ENCODE results near the gene RAB4B.
"Not testable (repeated sequence)": the region's sequence is repeated elsewhere in the genome, so short reads cannot be mapped to it uniquely, and the experiment has no call there.

Gene RAB4B

DNA sequence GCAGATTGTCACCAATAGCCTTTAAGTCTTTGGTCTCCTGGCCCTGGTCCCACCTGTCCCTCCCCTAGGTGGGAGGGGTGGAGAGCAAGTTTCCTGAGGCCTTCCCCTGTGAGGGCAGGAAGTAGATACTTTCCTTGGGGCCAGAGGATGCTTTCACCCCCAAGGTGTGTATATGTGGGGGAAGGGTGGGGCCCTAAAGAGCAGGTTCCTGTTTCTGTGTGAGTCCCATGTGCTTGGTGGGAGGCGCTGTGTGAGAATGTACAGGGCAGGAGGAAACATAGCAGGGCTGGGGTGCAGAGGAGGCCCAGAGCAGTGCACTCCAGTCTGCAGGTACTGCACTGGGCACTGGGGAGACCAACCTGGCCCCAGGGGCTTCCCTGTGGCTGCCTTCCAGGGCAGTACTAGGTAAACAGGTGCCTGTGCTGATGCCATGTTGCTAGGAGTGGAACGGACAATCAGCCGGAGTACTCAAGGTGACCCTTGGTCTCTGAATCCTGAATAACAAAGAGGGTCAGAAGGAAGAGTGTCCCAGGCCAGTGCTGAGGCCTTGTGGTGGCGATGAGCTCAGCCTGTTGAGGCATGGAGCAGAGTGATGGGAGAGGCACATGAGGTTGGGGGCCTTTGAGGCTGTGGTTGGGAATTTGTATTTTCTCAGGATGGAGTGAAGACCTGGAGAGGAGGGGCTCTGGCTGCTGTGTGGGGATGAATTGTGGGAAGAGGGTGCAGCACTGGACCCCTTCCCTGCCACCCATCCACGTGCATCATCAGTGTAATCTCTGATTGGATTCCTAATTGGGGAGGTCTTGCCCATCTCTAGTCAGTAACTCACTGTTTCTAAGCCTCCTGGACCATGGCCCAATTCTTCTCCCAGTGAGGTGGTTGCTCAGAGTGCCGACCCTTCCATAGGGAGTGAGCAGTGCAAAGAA is 26.1 kb downstream of the RAB4B start:
- no peak for DNase-seq (ENCODE audit: low read depth, low spot score)

DNA sequence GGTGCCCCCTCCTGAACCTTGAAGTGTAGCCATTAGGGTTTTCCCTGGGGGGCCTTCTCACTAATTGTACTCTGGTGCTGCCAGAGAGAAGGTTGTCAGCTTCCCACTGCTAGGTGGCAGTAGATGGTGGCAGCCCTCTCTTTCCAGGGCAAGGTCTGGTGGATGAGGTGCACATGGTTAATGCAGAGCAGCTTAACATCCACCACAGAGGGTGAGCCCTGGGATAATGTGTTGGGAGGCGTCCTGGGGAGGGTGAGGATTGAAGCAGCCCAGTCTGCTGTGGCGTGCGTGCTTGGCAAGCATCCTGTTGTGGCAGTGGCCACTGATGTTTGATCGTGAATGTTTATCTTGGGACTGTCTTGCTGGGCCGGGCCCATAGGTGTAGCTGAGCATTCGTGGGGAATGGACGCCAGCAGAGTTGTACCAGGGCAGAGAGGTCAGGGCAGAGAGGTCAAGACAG is 26.8 kb downstream of the RAB4B start:
- DNase-seq (ENCODE audit: low read depth, low spot score) = no peak

DNA sequence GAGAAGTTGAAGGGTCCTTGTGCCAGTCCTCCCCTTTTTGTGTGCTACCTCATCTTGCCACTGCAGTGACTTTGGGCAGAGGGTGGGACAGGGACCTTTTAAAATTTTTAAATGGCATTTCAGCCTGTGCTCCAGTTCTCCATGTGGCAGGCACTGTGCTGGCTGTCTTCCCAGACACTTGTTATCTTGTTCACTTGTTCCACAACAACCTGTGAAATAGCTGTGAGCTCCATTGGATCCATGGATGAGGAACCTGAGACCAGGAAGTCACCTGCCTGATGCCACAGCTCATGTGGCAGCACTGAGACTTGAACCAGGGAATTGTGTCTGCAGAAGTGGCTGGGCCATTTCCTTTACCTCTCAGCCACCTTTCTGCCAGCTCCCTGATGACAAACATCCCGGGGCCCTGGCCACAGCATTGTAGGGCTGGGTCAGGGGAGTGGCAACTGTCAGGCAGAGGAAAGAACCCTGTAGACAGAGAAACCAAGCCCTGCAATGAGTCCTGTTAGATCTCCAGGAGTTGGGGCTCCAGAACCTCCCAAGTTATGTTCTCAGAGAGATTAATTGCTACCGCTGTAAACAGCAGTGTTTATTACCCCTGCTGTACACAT is 27.3 kb downstream of the RAB4B start:
- no peak for DNase-seq (ENCODE audit: low read depth, low spot score)

GRCh38 chr19:40806423-40807146 is 28.5 kb downstream of the RAB4B start:
- DNase-seq (ENCODE audit: low read depth, low spot score) = peak; percentile 89

DNA sequence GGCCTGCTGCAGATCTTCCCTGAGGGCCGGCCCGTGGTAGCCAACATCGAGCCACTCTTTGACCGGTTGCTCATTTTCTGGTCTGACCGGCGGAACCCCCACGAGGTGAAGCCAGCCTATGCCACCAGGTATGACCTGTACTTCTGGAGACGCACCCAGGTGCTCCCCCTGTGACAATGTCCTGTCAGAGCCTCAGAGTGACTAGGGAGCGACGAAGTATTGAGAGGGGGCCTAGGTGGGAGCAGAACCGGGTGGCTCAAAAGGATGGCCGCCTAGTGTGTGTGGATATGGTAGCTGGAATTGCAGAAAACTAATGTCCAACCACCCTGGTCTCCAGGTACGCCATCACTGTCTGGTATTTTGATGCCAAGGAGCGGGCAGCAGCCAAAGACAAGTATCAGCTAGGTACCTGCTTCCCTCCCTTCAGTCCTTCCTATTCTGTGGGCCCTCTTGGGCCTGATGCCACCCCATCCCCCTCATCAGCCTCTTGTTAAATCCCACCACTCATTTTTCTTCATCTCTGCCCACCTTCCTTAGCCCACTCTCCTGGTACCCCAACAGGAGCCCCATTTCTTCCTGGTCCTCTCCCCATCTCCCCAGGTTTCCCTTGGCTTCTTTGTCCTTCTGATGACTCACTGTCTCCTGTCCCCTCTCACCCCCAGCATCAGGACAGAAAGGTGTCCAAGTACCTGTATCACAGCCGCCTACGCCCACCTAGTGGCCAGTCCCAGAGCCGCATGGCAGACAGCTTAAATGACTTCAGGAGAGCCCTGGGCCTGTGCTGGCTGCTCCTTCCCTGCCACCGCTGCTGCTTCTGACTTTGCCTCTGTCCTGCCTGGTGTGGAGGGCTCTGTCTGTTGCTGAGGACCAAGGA is 29.3 kb downstream of the RAB4B start:
- no peak for DNase-seq (ENCODE audit: low read depth, low spot score)

DNA sequence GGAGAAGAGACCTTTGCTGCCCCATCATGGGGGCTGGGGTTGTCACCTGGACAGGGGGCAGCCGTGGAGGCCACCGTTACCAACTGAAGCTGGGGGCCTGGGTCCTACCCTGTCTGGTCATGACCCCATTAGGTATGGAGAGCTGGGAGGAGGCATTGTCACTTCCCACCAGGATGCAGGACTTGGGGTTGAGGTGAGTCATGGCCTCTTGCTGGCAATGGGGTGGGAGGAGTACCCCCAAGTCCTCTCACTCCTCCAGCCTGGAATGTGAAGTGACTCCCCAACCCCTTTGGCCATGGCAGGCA is 29.9 kb downstream of the RAB4B start:
- no peak for DNase-seq (ENCODE audit: low read depth, low spot score)

GRCh38 chr19:40808497-40808896 is 30.4 kb downstream of the RAB4B start:
- no peak for DNase-seq (ENCODE audit: low read depth, low spot score)

DNA sequence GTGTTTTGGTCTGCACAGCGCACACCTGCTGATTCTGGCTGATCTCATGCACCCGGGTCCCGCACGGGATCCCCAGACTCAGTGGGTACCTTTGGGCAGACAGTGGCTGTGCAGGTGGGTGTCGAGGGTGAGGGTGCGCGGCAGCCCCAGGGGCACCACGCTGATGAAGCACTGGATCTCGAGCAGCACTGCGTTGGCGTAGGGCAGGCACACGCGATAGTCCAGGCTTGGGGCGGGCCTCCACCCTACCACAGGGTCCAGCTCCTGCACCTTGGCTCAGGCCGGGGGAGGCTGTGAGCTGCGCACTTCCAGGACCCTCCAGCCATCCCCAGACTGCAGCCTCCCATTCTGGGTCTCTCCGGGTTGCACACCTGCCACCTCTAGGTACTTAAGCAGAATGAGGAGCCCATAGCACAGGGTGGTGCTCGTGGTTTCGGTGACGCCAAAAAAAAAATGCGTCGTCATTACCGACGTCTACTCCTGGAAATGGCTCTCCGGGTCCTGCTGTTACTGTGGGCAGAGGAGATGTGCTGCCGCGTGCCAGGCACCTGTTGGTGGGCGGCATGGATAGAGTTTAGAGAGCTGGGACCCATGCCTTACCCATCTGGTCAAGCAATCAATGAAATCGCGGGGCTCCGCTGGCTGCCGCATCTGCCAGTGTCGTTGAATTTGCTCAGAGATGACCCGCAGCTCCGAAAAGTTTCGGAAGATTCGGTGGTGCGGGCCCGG is 31.5 kb downstream of the RAB4B start:
- DNase-seq (ENCODE audit: low read depth, low spot score) = no peak

DNA sequence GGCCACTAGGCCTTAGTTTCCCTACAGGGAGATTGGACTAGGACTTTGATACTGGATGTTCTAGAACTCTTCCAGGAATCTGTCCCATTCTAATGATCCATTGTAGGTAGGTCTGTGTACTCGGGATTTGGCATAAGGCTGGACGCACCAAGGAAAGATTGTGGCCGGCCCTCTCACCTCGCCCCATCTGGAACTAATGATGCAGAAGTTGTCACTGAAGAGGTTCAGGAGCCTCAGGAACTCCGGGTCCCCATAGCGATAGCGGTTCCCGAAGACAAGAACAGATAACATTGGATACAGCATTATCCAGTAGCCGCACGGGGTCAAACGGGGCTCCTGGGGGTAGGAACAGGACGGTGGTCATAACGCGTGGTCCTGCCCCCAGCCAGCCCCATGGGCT is 32.1 kb downstream of the RAB4B start:
- DNase-seq (ENCODE audit: low read depth, low spot score) = no peak

GRCh38 chr19:40810649-40811408 is 32.8 kb downstream of the RAB4B start:
- DNase-seq (ENCODE audit: low read depth, low spot score) = not testable (repeated sequence)

DNA sequence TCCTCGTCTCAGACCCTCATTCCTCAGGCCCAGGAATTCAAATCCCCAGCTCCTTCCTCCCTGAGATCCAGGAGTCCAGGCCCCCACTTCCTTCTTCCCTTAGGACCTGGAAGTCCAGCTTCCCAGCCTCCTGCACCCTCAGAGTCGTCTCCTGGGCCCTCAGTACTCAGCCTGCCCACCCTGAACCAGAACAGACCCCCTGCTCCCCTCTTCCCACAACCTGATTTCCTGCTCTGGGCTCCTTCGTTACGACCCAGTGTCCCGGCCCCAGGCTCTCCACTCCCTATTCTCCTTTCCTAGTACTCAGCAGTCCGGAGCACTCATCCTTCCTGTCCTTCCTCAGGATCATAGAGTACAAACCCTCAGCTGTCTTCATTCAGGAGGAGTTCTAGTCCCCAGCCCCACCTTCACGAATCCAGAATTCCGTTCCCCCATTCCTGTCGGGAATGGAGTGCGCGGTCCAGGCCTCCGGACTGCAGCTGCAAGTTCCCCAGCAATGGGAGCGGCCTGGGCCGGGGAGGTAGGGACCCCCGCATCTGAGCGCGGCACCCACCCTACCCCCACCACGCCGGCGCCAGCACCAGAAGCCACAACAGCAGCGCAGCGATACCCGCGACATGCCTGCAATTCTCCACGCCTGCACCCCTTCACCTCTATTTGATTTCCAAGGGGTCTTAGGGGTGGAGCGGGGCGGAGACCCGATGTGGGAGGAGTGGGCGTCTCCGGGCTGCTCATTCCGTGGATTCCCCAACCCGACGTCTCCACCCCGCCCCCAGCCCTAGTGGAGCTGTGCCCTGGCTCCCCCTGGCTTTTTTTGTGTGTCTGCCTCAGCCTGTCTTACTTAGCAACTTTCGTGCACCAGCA is 33.7 kb downstream of the RAB4B start:
- no peak for DNase-seq (ENCODE audit: low read depth, low spot score)

GRCh38 chr19:40812571-40812970 is 34.5 kb downstream of the RAB4B start:
- not testable (repeated sequence) for DNase-seq (ENCODE audit: low read depth, low spot score)

DNA sequence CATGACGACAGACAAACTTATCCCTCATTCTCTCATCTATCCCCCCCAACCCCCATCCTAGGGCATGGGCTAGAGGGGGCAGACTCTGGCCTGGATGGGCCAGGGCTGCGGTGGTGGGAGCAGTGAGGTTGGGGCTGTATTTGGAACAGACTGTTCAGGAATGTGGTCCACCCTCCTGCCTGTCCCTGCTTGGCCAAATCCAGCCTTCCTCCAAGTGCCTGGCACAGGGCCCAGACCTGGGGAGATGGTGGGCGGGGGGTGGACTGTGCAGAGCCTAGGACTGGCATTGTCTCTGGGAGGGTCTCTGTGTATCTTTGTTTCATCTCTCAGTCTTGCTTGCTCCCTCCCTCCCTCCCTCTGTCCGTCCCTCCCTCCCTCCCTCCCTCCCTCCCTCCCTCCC is 35.1 kb downstream of the RAB4B start:
- no peak for DNase-seq (ENCODE audit: low read depth, low spot score)

GRCh38 chr19:40815223-40815622 is 37.2 kb downstream of the RAB4B start:
- no peak for DNase-seq (ENCODE audit: low read depth, low spot score)

DNA sequence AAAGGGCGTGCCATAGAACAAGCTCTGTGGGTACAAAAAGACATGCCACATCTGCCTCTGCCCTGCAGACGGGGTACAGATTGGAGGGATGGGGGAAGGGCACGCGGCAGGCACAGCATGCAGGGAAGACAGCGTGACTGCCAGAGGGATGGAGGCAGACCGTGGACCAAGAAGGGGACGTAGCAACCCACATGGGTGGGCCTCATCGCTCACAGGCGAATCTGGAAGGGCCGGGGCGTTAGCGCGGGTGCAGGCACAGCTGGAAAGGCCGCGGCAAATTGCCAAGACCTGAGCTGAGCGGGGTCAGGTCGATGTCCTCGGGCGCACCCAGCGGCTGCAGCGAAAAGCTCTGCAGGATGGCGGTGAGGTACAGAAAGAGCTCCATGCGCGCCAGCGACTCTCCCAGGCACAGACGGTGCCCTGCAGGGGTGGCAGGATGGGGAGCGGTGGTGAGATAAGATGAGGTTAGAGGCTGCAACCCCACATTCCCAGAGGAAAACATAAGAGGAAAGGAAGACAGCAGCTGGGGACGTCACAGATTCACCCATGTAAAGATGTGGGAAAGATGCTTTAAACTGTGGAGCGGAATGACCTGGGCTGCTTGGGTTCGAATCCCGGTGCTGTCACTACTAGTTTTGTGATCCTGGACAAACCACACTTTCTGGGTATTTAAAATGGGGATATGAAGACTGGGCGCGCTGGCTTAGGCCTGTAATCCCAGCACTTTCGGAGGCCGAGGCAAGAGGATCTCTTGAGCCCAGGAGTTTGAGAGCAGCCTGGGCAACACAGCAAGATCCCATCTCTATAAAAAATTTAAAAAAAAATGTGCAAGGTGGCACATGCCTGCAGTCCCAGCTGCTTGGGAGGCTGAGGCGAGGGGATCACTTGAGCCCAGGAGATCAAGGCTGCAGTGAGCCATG is 40.7 kb downstream of the RAB4B start:
- not testable (repeated sequence) for DNase-seq (ENCODE audit: low read depth, low spot score)

- DNase-seq (ENCODE audit: low read depth, low spot score) = not testable (repeated sequence)
Observed at GRCh38 chr19:40819479-40820234, 41.6 kb downstream of the RAB4B start.

DNA sequence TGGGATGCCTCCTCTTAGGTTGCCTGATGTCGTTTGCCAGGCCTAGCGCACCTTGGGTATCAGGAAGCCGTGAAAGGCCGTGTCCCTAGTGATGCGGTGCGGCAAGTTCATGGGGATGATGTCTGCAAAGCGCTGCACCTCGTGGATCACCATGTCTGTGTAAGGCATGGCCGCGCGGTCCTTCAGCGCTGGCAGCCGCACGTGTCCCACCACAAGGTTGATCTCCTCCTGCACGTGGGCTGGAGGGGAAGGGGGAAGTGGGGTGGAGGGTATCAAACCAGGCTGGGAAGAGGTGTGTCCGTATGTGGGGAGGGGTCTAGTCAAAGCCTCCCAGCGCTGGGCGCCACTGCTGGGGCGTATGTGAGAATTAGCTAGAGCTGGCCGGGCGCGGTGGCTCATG is 44.1 kb downstream of the RAB4B start:
- no peak for DNase-seq (ENCODE audit: low read depth, low spot score)

All from smooth muscle cell of the brain vasculature (primary cell).